Brain microvascular endothelial cell (primary cell): ENCODE results near the gene FZD8.

Source experiments
- DNase-seq: peaks from one replicate; pipeline ENCODE4 v3.0.0-alpha.2; 2020
- H3K27ac ChIP-seq: fragments of 250-450 bp; sonication (Bioruptor Pico); 2 replicates; pipeline ENCODE4 v1.5.1; 2020; ENCODE audit warnings: mild to moderate bottlenecking, moderate library complexity
- H3K27me3 ChIP-seq: fragments of 250-450 bp; sonication (Bioruptor Pico); replicated peaks from 2 replicates; pipeline ENCODE4 v1.5.1; 2020; ENCODE audit warnings: mild to moderate bottlenecking
- H3K36me3 ChIP-seq: fragments of 250-450 bp; sonication (Bioruptor Pico); replicated peaks from 2 replicates; pipeline ENCODE4 v1.5.1; 2020; ENCODE audit warnings: mild to moderate bottlenecking
- H3K4me3 ChIP-seq: 2 replicates; pipeline ENCODE4 v1.5.1; 2011; ENCODE audit warnings: low read depth, mild to moderate bottlenecking, control low read depth, low read length, moderate library complexity
- in situ Hi-C: cut with HindIII; loops from 2 replicates; pipeline ENCODE4 v1.10.0; 2017; ENCODE audit warnings: low sequenced_read_pairs, low pct_ligation_motif_present
- TF ChIP-seq, protein P1 (sequence below): IDR thresholded peaks from 2 replicates; pipeline ENCODE4 v1.5.1; 2011; ENCODE audit warnings: low read depth, mild to moderate bottlenecking, moderate library complexity, low read length, control low read depth, inconsistent platforms; ENCODE audit errors: missing control alignments

Gene FZD8

GRCh38 chr10:35640474-35640873 is 1.6 kb downstream of the FZD8 start:
- Histone ChIP-seq H3K27ac (no peak overlapping the region), H3K27me3 (no peaks in the 10 kb centered on the region), H3K36me3 (no peaks in the 10 kb centered on the region), H3K4me3 (peak overlapping the region; percentile 73)
- TF ChIP-seq, protein P1, sequence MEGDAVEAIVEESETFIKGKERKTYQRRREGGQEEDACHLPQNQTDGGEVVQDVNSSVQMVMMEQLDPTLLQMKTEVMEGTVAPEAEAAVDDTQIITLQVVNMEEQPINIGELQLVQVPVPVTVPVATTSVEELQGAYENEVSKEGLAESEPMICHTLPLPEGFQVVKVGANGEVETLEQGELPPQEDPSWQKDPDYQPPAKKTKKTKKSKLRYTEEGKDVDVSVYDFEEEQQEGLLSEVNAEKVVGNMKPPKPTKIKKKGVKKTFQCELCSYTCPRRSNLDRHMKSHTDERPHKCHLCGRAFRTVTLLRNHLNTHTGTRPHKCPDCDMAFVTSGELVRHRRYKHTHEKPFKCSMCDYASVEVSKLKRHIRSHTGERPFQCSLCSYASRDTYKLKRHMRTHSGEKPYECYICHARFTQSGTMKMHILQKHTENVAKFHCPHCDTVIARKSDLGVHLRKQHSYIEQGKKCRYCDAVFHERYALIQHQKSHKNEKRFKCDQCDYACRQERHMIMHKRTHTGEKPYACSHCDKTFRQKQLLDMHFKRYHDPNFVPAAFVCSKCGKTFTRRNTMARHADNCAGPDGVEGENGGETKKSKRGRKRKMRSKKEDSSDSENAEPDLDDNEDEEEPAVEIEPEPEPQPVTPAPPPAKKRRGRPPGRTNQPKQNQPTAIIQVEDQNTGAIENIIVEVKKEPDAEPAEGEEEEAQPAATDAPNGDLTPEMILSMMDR, result peak; percentile 28
- in situ Hi-C loops, result loop anchor here (25.0 kb wide), 1 partner anchor 1147 kb away; no protein-coding TSS in a partner anchor
- DNase-seq, result peak; percentile 43

DNA sequence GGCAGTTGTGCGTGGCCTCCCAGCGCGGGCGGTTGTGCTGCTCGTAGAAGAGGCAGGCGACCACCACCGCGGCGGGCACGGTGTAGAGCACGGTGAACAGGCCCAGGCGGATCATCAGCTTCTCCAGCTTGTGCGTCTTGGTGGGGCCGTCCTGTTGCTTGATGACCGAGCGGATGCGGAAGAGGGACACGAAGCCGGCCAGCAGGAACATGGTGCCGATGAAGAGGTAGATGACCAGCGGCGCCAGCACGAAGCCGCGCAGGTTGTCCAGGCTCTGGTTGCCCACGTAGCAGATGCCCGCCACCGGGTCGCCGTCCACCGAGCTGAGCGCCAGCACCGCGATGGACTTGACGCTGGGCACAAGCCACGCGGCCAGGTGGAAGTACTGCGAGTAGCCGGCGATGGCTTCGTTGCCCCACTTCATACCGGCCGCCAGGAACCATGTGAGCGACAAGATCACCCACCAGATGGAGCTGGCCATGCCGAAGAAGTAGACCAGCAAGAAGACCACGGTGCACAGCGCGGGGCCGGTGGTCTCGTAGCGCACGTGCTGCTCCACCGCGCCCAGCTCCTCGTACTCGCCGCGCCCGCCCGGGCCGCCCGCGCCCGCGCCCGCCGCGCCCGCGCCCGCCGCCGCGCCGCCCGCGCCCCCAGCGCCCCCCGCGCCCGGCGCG is 2.2 kb downstream of the FZD8 start:
- no peaks in the 10 kb centered on the region for H3K36me3 ChIP-seq
- in situ Hi-C loops, result loop anchor here (25.0 kb wide), 1 partner anchor 1147 kb away; no protein-coding TSS in a partner anchor
- H3K27ac ChIP-seq, result no peak overlapping the region
- H3K27me3 ChIP-seq, result no peaks in the 10 kb centered on the region
- TF ChIP-seq, protein P1, result peak; percentile 48
- H3K4me3 ChIP-seq, result peak overlapping the region; percentile 73
- peak; percentile 24 for DNase-seq

- TF ChIP-seq, protein P1, result no peak
Measured at GRCh38 chr10:35639021-35639727, 2.9 kb downstream of the FZD8 start.

GRCh38 chr10:35638101-35638500 is 4.0 kb downstream of the FZD8 start:
- in situ Hi-C loops, result loop anchor here (25.0 kb wide), 1 partner anchor 1149 kb away; no protein-coding TSS in a partner anchor
- H3K36me3 ChIP-seq, result no peaks in the 10 kb centered on the region
- H3K27ac ChIP-seq, result no peak overlapping the region
- DNase-seq, result no peak
- H3K4me3 ChIP-seq, result no peak overlapping the region
- no peaks in the 10 kb centered on the region for H3K27me3 ChIP-seq
- TF ChIP-seq, protein P1, result no peak

More at GRCh38 chr10:35639021-35639727, 2.9 kb downstream of the FZD8 start:
- peak overlapping the region; percentile 73 for H3K4me3 ChIP-seq
- in situ Hi-C loops, result loop anchor here (25.0 kb wide), 1 partner anchor 1148 kb away; no protein-coding TSS in a partner anchor
- DNase-seq, result no peak
- H3K36me3 ChIP-seq, result no peaks in the 10 kb centered on the region
- H3K27me3 ChIP-seq, result no peaks in the 10 kb centered on the region
- no peak overlapping the region for H3K27ac ChIP-seq

GRCh38 chr10:35637462-35637861 is 4.6 kb downstream of the FZD8 start:
- H3K27me3 ChIP-seq, result no peaks in the 10 kb centered on the region
- H3K4me3 ChIP-seq, result peak overlapping the region; percentile 20
- TF ChIP-seq, protein P1, result no peak
- no peak for DNase-seq
- H3K27ac ChIP-seq, result no peak overlapping the region
- H3K36me3 ChIP-seq, result no peaks in the 10 kb centered on the region
- in situ Hi-C loops, result loop anchor here (25.0 kb wide), 1 partner anchor 1150 kb away; no protein-coding TSS in a partner anchor
